ENCODE results near the gene VCX3B.
"Not testable (repeated sequence)": the region's sequence is repeated elsewhere in the genome, so short reads cannot be mapped to it uniquely, and the experiment has no call there.

The VCX3B gene

GRCh38 chrX:8464530-8464929, at the start of gene VCX3B:
Gene VCX3B (plus strand): TSS chrX:8464830. CDS start chrX:8465451, 621 bp downstream.
- not testable (repeated sequence) for DNase-seq (ENCODE audit: low read depth in 2 of 2, low spot score in 1 of 2)

GRCh38 chrX:8418301-8418700, 46.3 kb upstream of the VCX3B start:
- DNase-seq (ENCODE audit: low read depth in 2 of 2, low spot score in 1 of 2) = no peak

GRCh38 chrX:8424912-8425311, 39.7 kb upstream of the VCX3B start:
- DNase-seq (ENCODE audit: low read depth in 2 of 2, low spot score in 1 of 2) = no peak

GRCh38 chrX:8429692-8430249, 34.9 kb upstream of the VCX3B start:
- DNase-seq (ENCODE audit: low read depth in 2 of 2, low spot score in 1 of 2) = no peak

GRCh38 chrX:8430444-8430843, 34.2 kb upstream of the VCX3B start:
- no peak for DNase-seq (ENCODE audit: low read depth in 2 of 2, low spot score in 1 of 2)

GRCh38 chrX:8432396-8432795, 32.2 kb upstream of the VCX3B start:
- DNase-seq (ENCODE audit: low read depth in 2 of 2, low spot score in 1 of 2) = no peak

GRCh38 chrX:8433109-8434062, 31.2 kb upstream of the VCX3B start:
- DNase-seq (ENCODE audit: low read depth in 2 of 2, low spot score in 1 of 2) = no peak

- DNase-seq (ENCODE audit: low read depth in 2 of 2, low spot score in 1 of 2) = no peak
These were observed 17.3 kb upstream of the VCX3B start for GRCh38 chrX:8447368-8447767.

- not testable (repeated sequence) for DNase-seq (ENCODE audit: low read depth in 2 of 2, low spot score in 1 of 2)
These were observed 12.3 kb upstream of the VCX3B start for GRCh38 chrX:8452343-8452742.

GRCh38 chrX:8453611-8454010, 11.0 kb upstream of the VCX3B start:
- DNase-seq (ENCODE audit: low read depth in 2 of 2, low spot score in 1 of 2) = no peak

GRCh38 chrX:8455557-8455956, 9.1 kb upstream of the VCX3B start:
- no peak for DNase-seq (ENCODE audit: low read depth in 2 of 2, low spot score in 1 of 2)

GRCh38 chrX:8462488-8462887, 2.1 kb upstream of the VCX3B start:
- no peak for DNase-seq (ENCODE audit: low read depth in 2 of 2, low spot score in 1 of 2)

- no peak for DNase-seq (ENCODE audit: low read depth in 2 of 2, low spot score in 1 of 2)
These were observed 19.8 kb downstream of the VCX3B start for GRCh38 chrX:8484360-8484949.

- DNase-seq (ENCODE audit: low read depth in 2 of 2, low spot score in 1 of 2) = not testable (repeated sequence)
These were observed 30.4 kb downstream of the VCX3B start for GRCh38 chrX:8495036-8495435.

- DNase-seq (ENCODE audit: low read depth in 2 of 2, low spot score in 1 of 2) = no peak
These were observed 35.6 kb downstream of the VCX3B start for GRCh38 chrX:8500203-8500602.

GRCh38 chrX:8502101-8502500, 37.5 kb downstream of the VCX3B start:
- DNase-seq (ENCODE audit: low read depth in 2 of 2, low spot score in 1 of 2) = not testable (repeated sequence)

GRCh38 chrX:8504451-8504850, 39.8 kb downstream of the VCX3B start:
- DNase-seq (ENCODE audit: low read depth in 2 of 2, low spot score in 1 of 2) = no peak
